ENCODE measurements around the gene ISOC1. TPM values are rescaled to one million over a fixed set of nuclear protein-coding genes. Genes with fewer than 3 reads are reported as not detected.

ISOC1 gene
- total and polyA plus RNA-seq, 2 of the 13 experiments (the other 11 are each of a cell fraction or from before 2014, with no cell fraction given): 25.7 to 51.3 TPM

DNA sequence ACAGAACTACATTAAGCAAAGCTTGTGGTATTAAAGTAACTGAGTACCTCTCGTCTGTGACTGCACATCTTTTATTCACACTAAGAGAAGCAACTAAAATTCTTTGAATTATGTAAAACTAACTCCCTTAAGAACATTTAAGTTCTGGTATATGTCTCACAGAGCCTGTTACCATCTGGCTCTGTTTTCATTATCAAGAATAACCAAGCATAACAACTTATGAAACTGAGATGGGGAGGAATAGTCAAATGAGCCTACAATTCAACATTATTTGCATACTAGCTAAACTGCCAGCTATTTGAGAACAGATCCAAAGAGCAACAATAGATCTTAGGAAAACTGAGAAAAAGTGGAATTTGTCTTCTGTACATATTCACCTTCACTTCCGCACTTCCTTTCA is 25.3 kb upstream of the ISOC1 start:
- ATAC-seq: no peak
- in situ Hi-C loops (cut with HindIII; ENCODE audit: extremely low pct_ligation_motif_present, low pct_unique_long_range_greater_than_20kb) (no loop called here), intact Hi-C loops (cut with micrococcal nuclease; ENCODE audit: unreplicated experiment) (no loop called here)
- POLR2A ChIA-PET: no interaction called here
- Histone ChIP-seq H3K27ac (ENCODE audit: extremely low read length, insufficient read depth, low read length) (no peak overlapping the region), H4K20me1 (ENCODE audit: insufficient read depth, low read length) (no peaks in the 10 kb centered on the region), H3K9ac (ENCODE audit: insufficient read depth, low read depth, low read length) (no peak overlapping the region), H2AFZ (ENCODE audit: low read length) (no peak overlapping the region), H3K27me3 (ENCODE audit: control insufficient read depth in 1 of 2, insufficient read depth in 2 of 2, low read length in 2 of 2) (no peaks in the 10 kb centered on the region), H3K79me2 (ENCODE audit: insufficient read depth, low read length) (no peaks in the 10 kb centered on the region), H3K4me3 (replicated peaks in 1 of 3; ENCODE audit: insufficient read depth in 1 of 3, low read depth in 2 of 3, low read length in 3 of 3) (no peak overlapping the region), H3K4me2 (ENCODE audit: low read depth, low read length) (no peak overlapping the region), H3K9me3 (ENCODE audit: low read length) (no peaks in the 10 kb centered on the region), H3K36me3 (replicated peaks in 1 of 2; ENCODE audit: control insufficient read depth in 1 of 2, insufficient read depth in 2 of 2, low read length in 2 of 2) (no peaks in the 10 kb centered on the region), H3K4me1 (ENCODE audit: insufficient read depth, low read length) (no peaks in the 10 kb centered on the region)
- WGBS (ENCODE audit: low lambda C conversion rate): 48% methylated on average over 2 of the region's 2 CpGs
- no TSS peak for BruUV-seq (replicated peaks)
- CTCF ChIA-PET (ENCODE audit: low intra/inter-chr PET ratio, low total read pairs): no interaction called here
- DNase-seq (ENCODE audit: low spot score): no peak
- TF ChIP-seq ZBTB20 (CRISPR knock-in tag; IDR thresholded peaks at IDR 0.05; ENCODE audit: borderline replicate concordance, low read depth) (no peak), ZNF792 (CRISPR knock-in tag; IDR thresholded peaks at IDR 0.05) (no peak), RBM39 (IDR thresholded peaks at IDR 0.05; ENCODE audit: low read depth, low read length, poor library complexity, severe bottlenecking) (no peak), CC2D1A (CRISPR knock-in tag; IDR thresholded peaks at IDR 0.05) (no peak), ZNF670 (CRISPR knock-in tag; IDR thresholded peaks at IDR 0.05; ENCODE audit: borderline replicate concordance) (no peak), FIP1L1 (IDR thresholded peaks at IDR 0.05; ENCODE audit: borderline replicate concordance, insufficient read depth, low read depth, low read length) (no peak), MBNL3 (CRISPR knock-in tag; conservative IDR thresholded peaks at IDR 0.05) (no peak), ZNF776 (CRISPR knock-in tag; IDR thresholded peaks at IDR 0.05) (no peak), GTF2F1 (IDR thresholded peaks at IDR 0.05; ENCODE audit: low read length) (no peak), GTF3A (CRISPR knock-in tag; conservative IDR thresholded peaks at IDR 0.05) (no peak), CHCHD3 (CRISPR knock-in tag; IDR thresholded peaks at IDR 0.05) (no peak)
- TF ChIP-seq, protein P1, sequence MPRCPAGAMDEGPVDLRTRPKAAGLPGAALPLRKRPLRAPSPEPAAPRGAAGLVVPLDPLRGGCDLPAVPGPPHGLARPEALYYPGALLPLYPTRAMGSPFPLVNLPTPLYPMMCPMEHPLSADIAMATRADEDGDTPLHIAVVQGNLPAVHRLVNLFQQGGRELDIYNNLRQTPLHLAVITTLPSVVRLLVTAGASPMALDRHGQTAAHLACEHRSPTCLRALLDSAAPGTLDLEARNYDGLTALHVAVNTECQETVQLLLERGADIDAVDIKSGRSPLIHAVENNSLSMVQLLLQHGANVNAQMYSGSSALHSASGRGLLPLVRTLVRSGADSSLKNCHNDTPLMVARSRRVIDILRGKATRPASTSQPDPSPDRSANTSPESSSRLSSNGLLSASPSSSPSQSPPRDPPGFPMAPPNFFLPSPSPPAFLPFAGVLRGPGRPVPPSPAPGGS (CRISPR knock-in tag; IDR thresholded peaks at IDR 0.05): no peak
- TF ChIP-seq, protein P2, sequence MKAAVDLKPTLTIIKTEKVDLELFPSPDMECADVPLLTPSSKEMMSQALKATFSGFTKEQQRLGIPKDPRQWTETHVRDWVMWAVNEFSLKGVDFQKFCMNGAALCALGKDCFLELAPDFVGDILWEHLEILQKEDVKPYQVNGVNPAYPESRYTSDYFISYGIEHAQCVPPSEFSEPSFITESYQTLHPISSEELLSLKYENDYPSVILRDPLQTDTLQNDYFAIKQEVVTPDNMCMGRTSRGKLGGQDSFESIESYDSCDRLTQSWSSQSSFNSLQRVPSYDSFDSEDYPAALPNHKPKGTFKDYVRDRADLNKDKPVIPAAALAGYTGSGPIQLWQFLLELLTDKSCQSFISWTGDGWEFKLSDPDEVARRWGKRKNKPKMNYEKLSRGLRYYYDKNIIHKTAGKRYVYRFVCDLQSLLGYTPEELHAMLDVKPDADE (CRISPR knock-in tag; IDR thresholded peaks at IDR 0.05): no peak
- FAIRE-seq: no peak
